Fibroblast of lung (primary cell): ENCODE data around the gene FOXF2. TPM values are rescaled to one million over a fixed set of nuclear protein-coding genes. Genes with fewer than 3 reads are reported as not detected.

ENCODE experiments used
- DNase-seq, 2 donors: peaks; one replicate each; pipeline versions ENCODE4 v3.0.0 to v3.0.0-alpha.2; 2010; ENCODE audit warnings: low read depth in 2 of 2
- H2AFZ ChIP-seq: 2 replicates; pipeline ENCODE4 v1.5.1; 2012; ENCODE audit warnings: low read length, control low read depth, inconsistent platforms
- H3K27ac ChIP-seq: 2 replicates; pipeline ENCODE4 v1.5.1; 2011; ENCODE audit warnings: low read length, control low read depth; ENCODE audit not compliant: insufficient read depth
- H3K27me3 ChIP-seq: 2 replicates; pipeline ENCODE4 v1.5.1; 2011; ENCODE audit warnings: mild to moderate bottlenecking, low read length; ENCODE audit not compliant: control insufficient read depth, insufficient read depth
- H3K36me3 ChIP-seq: 2 replicates; pipeline ENCODE4 v1.5.1; 2011; ENCODE audit warnings: low read length; ENCODE audit not compliant: control insufficient read depth, insufficient read depth
- H3K4me1 ChIP-seq: 2 replicates; pipeline ENCODE4 v1.5.1; 2011; ENCODE audit warnings: low read length; ENCODE audit not compliant: control insufficient read depth, insufficient read depth; ENCODE audit errors: extremely low read depth
- H3K4me2 ChIP-seq: 2 replicates; pipeline ENCODE4 v1.5.1; 2011; ENCODE audit warnings: low read length, control low read depth; ENCODE audit not compliant: insufficient read depth; ENCODE audit errors: extremely low read depth
- H3K4me3 ChIP-seq, 4 experiments: fragments of 200-600 bp in 1 of 4; sonication (generic) in 1 of 4; replicated peaks in 1 of 4; 2 replicates each; pipeline ENCODE4 v1.5.1; 2011 to 2016; ENCODE audit warnings: low read length in 4 of 4, low read depth in 3 of 4, mild to moderate bottlenecking in 3 of 4, control low read depth in 2 of 4, inconsistent platforms in 1 of 4, mixed read lengths in 1 of 4; ENCODE audit not compliant: insufficient read depth in 1 of 4; ENCODE audit errors: control extremely low read depth in 1 of 4
- H3K79me2 ChIP-seq: 2 replicates; pipeline ENCODE4 v1.5.1; 2012; ENCODE audit warnings: mild to moderate bottlenecking, low read length, inconsistent platforms; ENCODE audit not compliant: control insufficient read depth, insufficient read depth
- H3K9ac ChIP-seq: 2 replicates; pipeline ENCODE4 v1.5.1; 2011; ENCODE audit warnings: mild to moderate bottlenecking, low read length, control low read depth; ENCODE audit not compliant: insufficient read depth
- H3K9me3 ChIP-seq: 2 replicates; pipeline ENCODE4 v1.5.1; 2012; ENCODE audit warnings: low read depth, low read length; ENCODE audit not compliant: control insufficient read depth, insufficient read depth
- H4K20me1 ChIP-seq: 2 replicates; pipeline ENCODE4 v1.5.1; 2011; ENCODE audit warnings: low read length; ENCODE audit not compliant: control insufficient read depth, insufficient read depth; ENCODE audit errors: extremely low read depth
- EZH2 ChIP-seq: IDR thresholded peaks from 2 replicates; pipeline ENCODE4 v1.5.1; 2012; ENCODE audit warnings: low read length, control low read depth, mild to moderate bottlenecking; ENCODE audit errors: missing control alignments
- polyA plus RNA-seq, 2 donors: library from polyadenylated mRNA; depleted of rRNA in 1 of 2; stranded (reverse) in 1 of 2; unstranded in 1 of 2; fragments of >200 nt; gene quantifications; 2 replicates each; pipeline ENCODE4 v1.2.1, GENCODE V29; 2011 to 2012; ENCODE audit warnings: missing spikeins in 1 of 2
- total RNA-seq: library from RNA; depleted of rRNA; stranded (reverse); fragments of >200 nt; gene quantifications from 2 replicates; pipeline ENCODE4 v1.2.1, GENCODE V29; 2014
- TF ChIP-seq, protein P1 (sequence below), 2 donors: IDR thresholded peaks in 1 of 2; conservative IDR thresholded peaks in 1 of 2; 1 replicate in 1 of 2; 2 replicates in 1 of 2; pipeline ENCODE4 v1.5.1; 2011 to 2012; ENCODE audit warnings: low read length in 2 of 2, control low read depth in 1 of 2, inconsistent platforms in 1 of 2, low read depth in 1 of 2, mild to moderate bottlenecking in 1 of 2

FOXF2 gene
- total and polyA plus RNA-seq, 2 donors (not counting 1 experiment from before 2014, with no cell fraction given) = 32.9 to 42.5 TPM

DNA sequence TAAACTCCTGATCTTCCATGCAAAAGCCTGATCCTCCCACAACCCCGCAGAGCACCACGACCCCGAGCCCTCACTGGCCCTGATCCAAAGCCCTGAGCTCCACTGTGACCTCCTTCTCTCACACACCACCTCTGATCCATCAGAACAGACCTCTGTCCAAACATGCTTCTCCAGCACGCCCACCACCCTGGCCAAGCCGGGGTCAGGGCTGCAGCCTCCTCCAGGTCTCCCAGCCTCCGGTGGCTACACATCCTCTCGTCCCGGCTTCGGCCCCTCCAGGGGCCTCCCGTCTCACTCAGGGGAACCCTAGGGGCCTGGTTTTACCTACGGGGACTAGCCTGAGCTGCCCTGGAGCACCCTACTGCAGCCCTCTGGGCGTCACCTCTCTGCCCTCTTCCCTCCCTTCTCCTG lies 49.1 kb downstream of the FOXF2 start:
- H4K20me1 ChIP-seq = no peaks in the 10 kb centered on the region
- no peaks in the 10 kb centered on the region for H3K9me3 ChIP-seq
- H3K4me2 ChIP-seq = no peak overlapping the region
- peaks cover 3% of the 10 kb centered on the region for H3K4me1 ChIP-seq
- H3K36me3 ChIP-seq = no peaks in the 10 kb centered on the region
- DNase-seq = no peak
- H3K27me3 ChIP-seq = no peaks in the 10 kb centered on the region
- no peak overlapping the region for H3K4me3 ChIP-seq
- no peaks in the 10 kb centered on the region for H3K79me2 ChIP-seq
- H2AFZ ChIP-seq = no peak overlapping the region
- no peak overlapping the region for H3K27ac ChIP-seq
- TF ChIP-seq EZH2 = no peak
- TF ChIP-seq, protein P1, sequence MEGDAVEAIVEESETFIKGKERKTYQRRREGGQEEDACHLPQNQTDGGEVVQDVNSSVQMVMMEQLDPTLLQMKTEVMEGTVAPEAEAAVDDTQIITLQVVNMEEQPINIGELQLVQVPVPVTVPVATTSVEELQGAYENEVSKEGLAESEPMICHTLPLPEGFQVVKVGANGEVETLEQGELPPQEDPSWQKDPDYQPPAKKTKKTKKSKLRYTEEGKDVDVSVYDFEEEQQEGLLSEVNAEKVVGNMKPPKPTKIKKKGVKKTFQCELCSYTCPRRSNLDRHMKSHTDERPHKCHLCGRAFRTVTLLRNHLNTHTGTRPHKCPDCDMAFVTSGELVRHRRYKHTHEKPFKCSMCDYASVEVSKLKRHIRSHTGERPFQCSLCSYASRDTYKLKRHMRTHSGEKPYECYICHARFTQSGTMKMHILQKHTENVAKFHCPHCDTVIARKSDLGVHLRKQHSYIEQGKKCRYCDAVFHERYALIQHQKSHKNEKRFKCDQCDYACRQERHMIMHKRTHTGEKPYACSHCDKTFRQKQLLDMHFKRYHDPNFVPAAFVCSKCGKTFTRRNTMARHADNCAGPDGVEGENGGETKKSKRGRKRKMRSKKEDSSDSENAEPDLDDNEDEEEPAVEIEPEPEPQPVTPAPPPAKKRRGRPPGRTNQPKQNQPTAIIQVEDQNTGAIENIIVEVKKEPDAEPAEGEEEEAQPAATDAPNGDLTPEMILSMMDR (conservative IDR thresholded peaks at IDR 0.05 in 1 of 2, IDR thresholded peaks at IDR 0.05 in 1 of 2; ENCODE audit: low read depth in 1 of 2, low read length in 2 of 2) = no peak
- H3K9ac ChIP-seq = no peak overlapping the region

DNA sequence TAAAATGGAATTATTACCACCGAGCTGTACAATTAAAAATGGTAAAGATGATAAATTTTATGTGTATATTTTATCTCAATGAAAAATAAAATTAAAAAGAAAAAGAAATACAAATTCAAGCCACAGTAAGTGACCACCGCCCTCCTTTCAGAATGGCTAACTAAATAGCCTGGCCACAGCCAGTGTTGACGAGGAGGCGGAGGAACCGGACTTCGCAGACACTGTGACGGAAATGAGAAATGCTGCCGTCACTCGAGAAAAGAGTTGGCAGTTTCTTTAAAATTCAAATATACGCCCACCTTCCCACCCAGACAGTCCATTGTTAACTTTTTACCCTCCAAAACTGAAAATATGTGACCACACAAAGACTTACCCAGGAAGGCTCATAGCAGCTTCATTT lies 50.0 kb downstream of the FOXF2 start:
- no peaks in the 10 kb centered on the region for H3K27me3 ChIP-seq
- no peak overlapping the region for H3K4me2 ChIP-seq
- H3K4me1 ChIP-seq = peaks cover 3% of the 10 kb centered on the region
- no peak overlapping the region for H3K27ac ChIP-seq
- H3K9ac ChIP-seq = no peak overlapping the region
- no peaks in the 10 kb centered on the region for H4K20me1 ChIP-seq
- no peaks in the 10 kb centered on the region for H3K79me2 ChIP-seq
- no peak overlapping the region for H2AFZ ChIP-seq
- TF ChIP-seq, protein P1 (conservative IDR thresholded peaks at IDR 0.05 in 1 of 2, IDR thresholded peaks at IDR 0.05 in 1 of 2; ENCODE audit: low read depth in 1 of 2, low read length in 2 of 2) = no peak
- no peak for TF ChIP-seq EZH2
- H3K4me3 ChIP-seq = no peak overlapping the region
- DNase-seq = peak in 1 of 2 donors; percentile 18
- H3K36me3 ChIP-seq = no peaks in the 10 kb centered on the region
- H3K9me3 ChIP-seq = no peaks in the 10 kb centered on the region

DNA sequence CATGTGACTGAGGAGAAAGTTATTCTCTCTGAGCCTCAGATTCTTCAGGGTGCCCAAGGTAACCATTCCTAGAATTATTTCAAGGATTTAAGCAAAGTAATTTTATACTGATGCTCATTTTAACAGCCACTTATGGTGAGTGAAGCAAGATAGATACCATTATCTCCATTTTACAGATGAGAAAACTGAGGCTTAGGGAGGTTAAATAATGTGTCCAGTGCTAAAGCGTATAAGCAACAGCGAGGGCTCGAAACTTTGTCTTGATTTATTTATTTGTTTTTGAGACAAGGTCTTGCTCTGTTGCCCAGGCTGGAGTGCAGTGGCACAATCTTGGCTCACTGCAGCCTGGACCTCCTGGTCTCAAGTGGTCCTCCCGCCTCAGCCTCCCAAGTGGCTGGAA lies 53.6 kb downstream of the FOXF2 start:
- H3K9me3 ChIP-seq = no peaks in the 10 kb centered on the region

More for the DNA sequence above, 53.6 kb downstream of the FOXF2 start:
- Histone ChIP-seq H3K4me3 (no peak overlapping the region), H3K36me3 (no peaks in the 10 kb centered on the region), H4K20me1 (no peaks in the 10 kb centered on the region), H3K27me3 (no peaks in the 10 kb centered on the region), H2AFZ (no peak overlapping the region), H3K9ac (no peak overlapping the region), H3K4me2 (no peak overlapping the region), H3K27ac (no peak overlapping the region), H3K4me1 (no peaks in the 10 kb centered on the region), H3K79me2 (no peaks in the 10 kb centered on the region)
- no peak for DNase-seq
- TF ChIP-seq, protein P1 (conservative IDR thresholded peaks at IDR 0.05 in 1 of 2, IDR thresholded peaks at IDR 0.05 in 1 of 2; ENCODE audit: low read depth in 1 of 2, low read length in 2 of 2) = no peak
- TF ChIP-seq EZH2 = no peak

Other genes starting within 250 kb of the FOXF2 start
- gene FOXQ1, start 77.5 kb upstream of the FOXF2 start, total RNA-seq = 2.0 and 2.1 TPM in 2 replicates
- gene FOXQ1, start 77.5 kb upstream of the FOXF2 start, polyA plus RNA-seq = 1.8 and 1.9 TPM in 2 replicates
- 0.66 and 0.77 TPM in 2 replicates for gene FOXC1, start 220.3 kb downstream of the FOXF2 start, total RNA-seq
- 2.3 TPM in 2 replicates for gene FOXC1, start 220.3 kb downstream of the FOXF2 start, polyA plus RNA-seq